Liver (tissue), 2 donors: Measurements from ENCODE around the gene KLHL40.

ENCODE experiments used
- CTCF ChIP-seq: fragments of 150-350 bp; IDR thresholded peaks from 2 replicates; pipeline ENCODE4 v1.5.1; 2017; ENCODE audit warnings: improper control_type of control experiment, low read depth, low read length; ENCODE audit not compliant: missing input control
- MAX ChIP-seq: IDR thresholded peaks from 2 replicates; pipeline ENCODE4 v1.6.1; 2016; ENCODE audit warnings: antibody characterized with exemption
- donor health status: healthy.

- TF ChIP-seq MAX, result no peak
- TF ChIP-seq CTCF, result no peak
Measured at GRCh38 chr3:42699511-42699971, 14.2 kb downstream of the KLHL40 start.
